ENCODE data around the gene SORCS2.

SORCS2 gene

DNA sequence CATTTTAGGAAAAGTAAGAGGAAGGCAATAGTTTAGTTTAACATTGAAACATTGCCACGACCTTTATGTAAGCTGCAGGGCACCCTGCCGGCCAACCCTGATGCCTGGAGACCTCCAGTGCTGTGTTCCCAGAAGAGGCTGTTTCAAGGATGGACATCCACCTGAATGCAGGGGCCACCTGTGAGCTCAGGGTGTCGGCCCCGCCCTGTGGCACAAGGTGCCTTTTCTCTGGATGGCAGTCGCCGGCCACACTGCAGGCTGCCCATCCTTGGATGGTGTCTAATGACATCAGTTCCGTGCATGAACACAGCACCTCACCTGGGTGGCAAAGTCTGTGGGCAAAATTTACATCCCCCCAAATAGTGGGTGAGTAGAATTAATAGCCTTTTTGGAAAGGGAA, 567.3 kb downstream of the SORCS2 start:
- TF ChIP-seq TAF1 (IDR thresholded peaks at IDR 0.05; ENCODE audit: borderline replicate concordance, insufficient read depth, low read length) (no peak), POLR2AphosphoS5 (IDR thresholded peaks at IDR 0.05; ENCODE audit: low read depth, low read length) (no peak), SIN3A (IDR thresholded peaks at IDR 0.05; ENCODE audit: borderline replicate concordance, insufficient read depth, low read length) (no peak), FOXP2 (optimal IDR thresholded peaks at IDR 0.05; ENCODE audit: borderline replicate concordance, extremely low read depth, extremely low read length, insufficient read depth) (no peak)
- TF ChIP-seq, protein P1, sequence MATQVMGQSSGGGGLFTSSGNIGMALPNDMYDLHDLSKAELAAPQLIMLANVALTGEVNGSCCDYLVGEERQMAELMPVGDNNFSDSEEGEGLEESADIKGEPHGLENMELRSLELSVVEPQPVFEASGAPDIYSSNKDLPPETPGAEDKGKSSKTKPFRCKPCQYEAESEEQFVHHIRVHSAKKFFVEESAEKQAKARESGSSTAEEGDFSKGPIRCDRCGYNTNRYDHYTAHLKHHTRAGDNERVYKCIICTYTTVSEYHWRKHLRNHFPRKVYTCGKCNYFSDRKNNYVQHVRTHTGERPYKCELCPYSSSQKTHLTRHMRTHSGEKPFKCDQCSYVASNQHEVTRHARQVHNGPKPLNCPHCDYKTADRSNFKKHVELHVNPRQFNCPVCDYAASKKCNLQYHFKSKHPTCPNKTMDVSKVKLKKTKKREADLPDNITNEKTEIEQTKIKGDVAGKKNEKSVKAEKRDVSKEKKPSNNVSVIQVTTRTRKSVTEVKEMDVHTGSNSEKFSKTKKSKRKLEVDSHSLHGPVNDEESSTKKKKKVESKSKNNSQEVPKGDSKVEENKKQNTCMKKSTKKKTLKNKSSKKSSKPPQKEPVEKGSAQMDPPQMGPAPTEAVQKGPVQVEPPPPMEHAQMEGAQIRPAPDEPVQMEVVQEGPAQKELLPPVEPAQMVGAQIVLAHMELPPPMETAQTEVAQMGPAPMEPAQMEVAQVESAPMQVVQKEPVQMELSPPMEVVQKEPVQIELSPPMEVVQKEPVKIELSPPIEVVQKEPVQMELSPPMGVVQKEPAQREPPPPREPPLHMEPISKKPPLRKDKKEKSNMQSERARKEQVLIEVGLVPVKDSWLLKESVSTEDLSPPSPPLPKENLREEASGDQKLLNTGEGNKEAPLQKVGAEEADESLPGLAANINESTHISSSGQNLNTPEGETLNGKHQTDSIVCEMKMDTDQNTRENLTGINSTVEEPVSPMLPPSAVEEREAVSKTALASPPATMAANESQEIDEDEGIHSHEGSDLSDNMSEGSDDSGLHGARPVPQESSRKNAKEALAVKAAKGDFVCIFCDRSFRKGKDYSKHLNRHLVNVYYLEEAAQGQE (IDR thresholded peaks at IDR 0.05; ENCODE audit: insufficient read depth in 1 of 2, low read depth in 2 of 2, low read length in 2 of 2), result no peak

DNA sequence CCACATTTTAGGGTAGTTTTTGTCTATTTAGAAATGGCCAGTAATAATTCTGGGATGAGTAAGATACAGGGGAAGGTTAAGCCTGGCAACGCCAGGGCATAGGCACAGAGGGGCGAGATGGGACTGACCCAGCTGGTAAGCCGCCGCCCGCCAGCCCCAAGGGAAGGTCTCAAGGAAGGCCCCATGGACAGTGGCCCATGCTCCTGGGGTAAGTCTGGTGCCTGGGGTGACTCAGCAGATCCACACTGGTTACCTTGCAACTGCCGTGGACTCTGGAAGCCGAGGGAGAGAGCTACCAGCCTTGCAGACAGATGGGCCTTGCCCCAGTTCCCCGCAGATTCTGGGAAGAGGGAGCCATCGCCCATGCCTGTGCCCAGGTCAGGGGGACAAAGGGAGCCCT, 567.9 kb downstream of the SORCS2 start:
- TF ChIP-seq POLR2AphosphoS5 (IDR thresholded peaks at IDR 0.05; ENCODE audit: low read depth, low read length) (no peak), SIN3A (IDR thresholded peaks at IDR 0.05; ENCODE audit: borderline replicate concordance, insufficient read depth, low read length) (no peak), FOXP2 (optimal IDR thresholded peaks at IDR 0.05; ENCODE audit: borderline replicate concordance, extremely low read depth, extremely low read length, insufficient read depth) (no peak), TAF1 (IDR thresholded peaks at IDR 0.05; ENCODE audit: borderline replicate concordance, insufficient read depth, low read length) (no peak)
- TF ChIP-seq, protein P1 (IDR thresholded peaks at IDR 0.05; ENCODE audit: insufficient read depth in 1 of 2, low read depth in 2 of 2, low read length in 2 of 2), result no peak

DNA sequence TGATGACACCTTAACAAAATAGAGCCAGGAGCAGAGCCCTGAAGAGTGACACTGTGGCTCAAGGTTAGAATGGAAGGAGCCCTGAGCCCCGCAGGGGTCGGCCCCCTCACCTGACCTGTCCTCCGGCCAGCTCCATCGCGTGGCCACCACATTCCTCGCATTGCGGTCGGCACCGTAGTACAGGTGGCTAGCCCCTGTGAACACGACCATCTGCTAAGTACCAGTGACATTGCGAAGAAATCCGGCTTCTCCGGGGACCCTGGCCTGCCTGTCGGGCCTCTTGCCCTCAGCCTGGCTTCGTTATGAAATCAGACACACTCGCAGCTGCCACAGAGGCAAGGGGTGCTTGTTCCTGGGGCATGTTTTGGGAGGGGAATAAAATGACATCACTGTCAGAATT, 568.4 kb downstream of the SORCS2 start:
- no peak for TF ChIP-seq TAF1 (IDR thresholded peaks at IDR 0.05; ENCODE audit: borderline replicate concordance, insufficient read depth, low read length)
- TF ChIP-seq FOXP2 (optimal IDR thresholded peaks at IDR 0.05; ENCODE audit: borderline replicate concordance, extremely low read depth, extremely low read length, insufficient read depth), result no peak
- TF ChIP-seq, protein P1 (IDR thresholded peaks at IDR 0.05; ENCODE audit: insufficient read depth in 1 of 2, low read depth in 2 of 2, low read length in 2 of 2), result no peak
- TF ChIP-seq POLR2AphosphoS5 (IDR thresholded peaks at IDR 0.05; ENCODE audit: low read depth, low read length), result no peak
- TF ChIP-seq SIN3A (IDR thresholded peaks at IDR 0.05; ENCODE audit: borderline replicate concordance, insufficient read depth, low read length), result no peak

DNA sequence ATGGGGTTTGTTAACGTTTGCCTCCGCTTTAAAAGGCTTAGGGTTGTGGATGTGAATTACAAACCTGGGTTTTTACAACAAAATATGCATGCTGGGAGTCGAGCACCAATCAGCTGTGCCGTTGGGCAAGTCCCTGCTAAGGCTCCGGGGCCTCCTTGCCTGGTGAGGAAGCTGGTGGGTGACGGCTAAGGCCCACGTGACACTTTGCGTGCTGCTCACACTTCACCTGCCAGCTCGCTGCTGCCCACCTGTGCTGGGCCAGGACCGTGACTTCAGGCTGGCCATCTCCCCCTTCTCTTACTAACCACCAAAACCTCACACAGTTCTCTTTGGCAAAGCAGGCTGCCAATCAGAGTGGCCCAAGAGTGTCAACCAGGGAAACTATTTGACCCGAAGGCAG, 569.0 kb downstream of the SORCS2 start:
- TF ChIP-seq POLR2AphosphoS5 (IDR thresholded peaks at IDR 0.05; ENCODE audit: low read depth, low read length) (no peak), TAF1 (IDR thresholded peaks at IDR 0.05; ENCODE audit: borderline replicate concordance, insufficient read depth, low read length) (no peak), FOXP2 (optimal IDR thresholded peaks at IDR 0.05; ENCODE audit: borderline replicate concordance, extremely low read depth, extremely low read length, insufficient read depth) (no peak), SIN3A (IDR thresholded peaks at IDR 0.05; ENCODE audit: borderline replicate concordance, insufficient read depth, low read length) (no peak)
- TF ChIP-seq, protein P1 (IDR thresholded peaks at IDR 0.05; ENCODE audit: insufficient read depth in 1 of 2, low read depth in 2 of 2, low read length in 2 of 2), result no peak

DNA sequence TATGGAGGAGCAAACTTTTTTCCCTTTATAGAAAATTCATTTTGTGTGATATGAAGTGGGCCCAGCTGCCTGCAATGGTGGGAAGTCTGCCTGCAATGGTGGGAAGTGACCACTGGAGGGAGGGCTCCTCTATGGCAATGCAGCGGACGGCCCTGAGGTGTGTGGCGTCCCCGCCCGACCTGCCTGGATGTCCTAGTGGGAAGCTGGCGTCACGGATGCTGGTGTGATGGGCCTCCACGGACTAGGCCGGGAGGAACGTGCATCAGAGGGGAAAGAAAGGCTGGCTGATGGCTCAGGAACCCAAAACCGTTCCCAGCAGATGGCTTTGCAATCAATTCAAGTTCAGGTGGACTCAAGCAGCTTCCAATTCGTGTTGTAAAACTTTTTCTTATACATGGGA, 569.4 kb downstream of the SORCS2 start:
- TF ChIP-seq POLR2AphosphoS5 (IDR thresholded peaks at IDR 0.05; ENCODE audit: low read depth, low read length) (no peak), FOXP2 (optimal IDR thresholded peaks at IDR 0.05; ENCODE audit: borderline replicate concordance, extremely low read depth, extremely low read length, insufficient read depth) (no peak), SIN3A (IDR thresholded peaks at IDR 0.05; ENCODE audit: borderline replicate concordance, insufficient read depth, low read length) (no peak), TAF1 (IDR thresholded peaks at IDR 0.05; ENCODE audit: borderline replicate concordance, insufficient read depth, low read length) (no peak)
- TF ChIP-seq, protein P1 (IDR thresholded peaks at IDR 0.05; ENCODE audit: insufficient read depth in 1 of 2, low read depth in 2 of 2, low read length in 2 of 2), result no peak

Data from PFSK-1 (cell line).